ENCODE results near the gene HSD17B12. TPM values are rescaled to one million over a fixed set of nuclear protein-coding genes. Genes with fewer than 3 reads are reported as not detected.

HSD17B12 gene
- total and polyA plus RNA-seq, 2 of the 13 experiments (the other 11 are each of a cell fraction or from before 2014, with no cell fraction given), result 50.3 to 117 TPM

- TF ChIP-seq LRRFIP1 (CRISPR knock-in tag; conservative IDR thresholded peaks at IDR 0.05), result peak; percentile 42; the same call in 1 of the 2 replicates
- TF ChIP-seq CTCF (CRISPR knock-in tag; IDR thresholded peaks at IDR 0.05), result no peak
- peak; percentile 47; the same call in 1 of the 2 replicates for TF ChIP-seq SIX4 (CRISPR knock-in tag; IDR thresholded peaks at IDR 0.05)
- 0 out of 2 replicates have a peak, but pooled peaks have one; percentile 42 for TF ChIP-seq FOXP4 (CRISPR knock-in tag; IDR thresholded peaks at IDR 0.05)
- TF ChIP-seq SNRNP70 (IDR thresholded peaks at IDR 0.05; ENCODE audit: low read depth, low read length), result no peak
- TF ChIP-seq ZSCAN20 (CRISPR knock-in tag; IDR thresholded peaks at IDR 0.05; ENCODE audit: borderline replicate concordance), result no peak
- TF ChIP-seq THAP9 (CRISPR knock-in tag; IDR thresholded peaks at IDR 0.05; ENCODE audit: borderline replicate concordance), result peak; percentile 91; the same call in 1 of the 2 replicates
- TF ChIP-seq PHF20 (CRISPR knock-in tag; IDR thresholded peaks at IDR 0.05), result peak; percentile 100
- TF ChIP-seq IKZF5 (CRISPR knock-in tag; IDR thresholded peaks at IDR 0.05), result peak; percentile 76; the same call in 1 of the 2 replicates
- TF ChIP-seq FOXA3 (CRISPR knock-in tag; IDR thresholded peaks at IDR 0.05), result peak; percentile 39; the same call in 1 of the 2 replicates
- TF ChIP-seq ZFP1 (CRISPR knock-in tag; IDR thresholded peaks at IDR 0.05), result peak; percentile 83; the same call in 1 of the 2 replicates
- TF ChIP-seq ATF1 (CRISPR knock-in tag; IDR thresholded peaks at IDR 0.05), result peak; percentile 87
- TF ChIP-seq KDM1A (CRISPR knock-in tag; IDR thresholded peaks at IDR 0.05), result 0 out of 2 replicates have a peak, but pooled peaks have one; percentile 60
- peak; percentile 67; the same call in 1 of the 2 replicates for TF ChIP-seq MTA1 (CRISPR knock-in tag; IDR thresholded peaks at IDR 0.05; ENCODE audit: borderline replicate concordance)
- no peak for TF ChIP-seq NR2F1 (CRISPR knock-in tag; IDR thresholded peaks at IDR 0.05)
- peak; percentile 84 for TF ChIP-seq POLR2G (IDR thresholded peaks at IDR 0.05; ENCODE audit: low read depth, low read length)
- no peak for TF ChIP-seq BATF2 (CRISPR knock-in tag; IDR thresholded peaks at IDR 0.05)
- peak; percentile 80 for TF ChIP-seq HMG20B (CRISPR knock-in tag; conservative IDR thresholded peaks at IDR 0.05)
These were observed 200.2 kb downstream of the HSD17B12 start, which contains the start of gene ALKBH3 (continued) for GRCh38 chr11:43880640-43881159.
